SKM-1 (cell line): ENCODE data around the gene FAM156A.
"Not testable (repeated sequence)": the region's sequence is repeated elsewhere in the genome, so short reads cannot be mapped to it uniquely, and the experiment has no call there.

ENCODE experiments used
- DNase-seq: peaks from one replicate; lab custom pipeline; 2025; ENCODE audit not compliant: unreplicated experiment; lab: John Stamatoyannopoulos, UW

Gene FAM156A

GRCh38 chrX:52905531-52905930, 52.8 kb downstream of the FAM156A start:
- not testable (repeated sequence) for DNase-seq
